H9 (cell line): ENCODE measurements around the gene AOC1. TPM values are rescaled to one million over a fixed set of nuclear protein-coding genes. Genes with fewer than 3 reads are reported as not detected.

Experiments
- DNase-seq: peaks from one replicate; pipeline ENCODE4 v3.0.0-alpha.2; 2017
- H2AFZ ChIP-seq: one replicate; pipeline ENCODE4 v1.6.1; 2013; ENCODE audit warnings: mild to moderate bottlenecking, low read length, control low read depth, moderate library complexity
- H2AK5ac ChIP-seq: 2 replicates; pipeline ENCODE4 v1.6.1; 2013; ENCODE audit warnings: low read length, control low read depth, mixed read lengths; ENCODE audit not compliant: insufficient read length
- H2BK120ac ChIP-seq: one replicate; pipeline ENCODE4 v1.6.1; 2013; ENCODE audit warnings: low read depth, mild to moderate bottlenecking, low read length, control low read depth, inconsistent platforms; ENCODE audit not compliant: poor library complexity, severe bottlenecking
- H2BK12ac ChIP-seq: 2 replicates; pipeline ENCODE4 v1.6.1; 2013; ENCODE audit warnings: low read length, control low read depth, mixed read lengths, low read depth; ENCODE audit not compliant: insufficient read length
- H2BK15ac ChIP-seq: 2 replicates; pipeline ENCODE4 v1.6.1; 2013; ENCODE audit warnings: low read depth, low read length, control low read depth
- H2BK20ac ChIP-seq: one replicate; pipeline ENCODE4 v1.6.1; 2013; ENCODE audit warnings: low read depth, mild to moderate bottlenecking, low read length, control low read depth, inconsistent platforms; ENCODE audit not compliant: poor library complexity, severe bottlenecking
- H2BK5ac ChIP-seq: 2 replicates; pipeline ENCODE4 v1.6.1; 2013; ENCODE audit warnings: low read length, control low read depth, mixed read lengths; ENCODE audit not compliant: insufficient read length
- H3K14ac ChIP-seq: 2 replicates; pipeline ENCODE4 v1.6.1; 2013; ENCODE audit warnings: low read length, control low read depth; ENCODE audit not compliant: insufficient read depth
- H3K18ac ChIP-seq: 2 replicates; pipeline ENCODE4 v1.6.1; 2013; ENCODE audit warnings: low read depth, mild to moderate bottlenecking, mixed read lengths, low read length, control low read depth; ENCODE audit not compliant: insufficient read length
- H3K23ac ChIP-seq: 2 replicates; pipeline ENCODE4 v1.6.1; 2013; ENCODE audit warnings: low read length, control low read depth, mixed read lengths, low read depth; ENCODE audit not compliant: insufficient read length
- H3K23me2 ChIP-seq: 2 replicates; pipeline ENCODE4 v1.6.1; 2013; ENCODE audit warnings: low read depth, mild to moderate bottlenecking, mixed read lengths, low read length, control low read depth; ENCODE audit not compliant: insufficient read length, poor library complexity, severe bottlenecking
- H3K27ac ChIP-seq: 2 replicates; pipeline ENCODE4 v1.5.1; 2013; ENCODE audit warnings: low read length, control low read depth, mixed read lengths, low read depth; ENCODE audit not compliant: insufficient read length
- H3K27me3 ChIP-seq: 2 replicates; pipeline ENCODE4 v1.6.1; 2013; ENCODE audit warnings: low read length, control low read depth, inconsistent platforms; ENCODE audit not compliant: insufficient read depth
- H3K4ac ChIP-seq: 2 replicates; pipeline ENCODE4 v1.6.1; 2013; ENCODE audit warnings: low read depth, mild to moderate bottlenecking, control low read depth, inconsistent platforms, low read length, moderate library complexity
- H3K4me1 ChIP-seq: 2 replicates; pipeline ENCODE4 v1.6.1; 2013; ENCODE audit warnings: low read length, control low read depth, inconsistent platforms; ENCODE audit not compliant: insufficient read depth
- H3K4me2 ChIP-seq: 2 replicates; pipeline ENCODE4 v1.6.1; 2013; ENCODE audit warnings: low read length, control low read depth, mixed read lengths; ENCODE audit not compliant: insufficient read length, insufficient read depth
- H3K56ac ChIP-seq: 2 replicates; pipeline ENCODE4 v1.6.1; 2013; ENCODE audit warnings: low read depth, mild to moderate bottlenecking, mixed read lengths, low read length, control low read depth; ENCODE audit not compliant: insufficient read length
- H3K79me1 ChIP-seq: 2 replicates; pipeline ENCODE4 v1.6.1; 2013; ENCODE audit warnings: low read depth, mild to moderate bottlenecking, moderate library complexity, low read length, control low read depth, inconsistent platforms; ENCODE audit not compliant: insufficient read depth, poor library complexity, severe bottlenecking
- H3K79me2 ChIP-seq: 2 replicates; pipeline ENCODE4 v1.6.1; 2013; ENCODE audit warnings: low read length, control low read depth, inconsistent platforms; ENCODE audit not compliant: insufficient read depth
- H3K9ac ChIP-seq: 2 replicates; pipeline ENCODE4 v1.6.1; 2013; ENCODE audit warnings: low read length, control low read depth, mixed read lengths; ENCODE audit not compliant: insufficient read length; ENCODE audit errors: extremely low read depth
- H3K9me3 ChIP-seq: one replicate; pipeline ENCODE4 v1.6.1; 2013; ENCODE audit warnings: low read depth, low read length, inconsistent platforms; ENCODE audit not compliant: control insufficient read depth
- H3T11ph ChIP-seq: one replicate; pipeline ENCODE4 v1.6.1; 2013; ENCODE audit warnings: mild to moderate bottlenecking, low read length, control low read depth, inconsistent platforms
- H4K20me1 ChIP-seq: one replicate; pipeline ENCODE4 v1.6.1; 2013; ENCODE audit not compliant: control insufficient read depth, insufficient read length, insufficient read depth
- H4K5ac ChIP-seq: 2 replicates; pipeline ENCODE4 v1.6.1; 2013; ENCODE audit warnings: low read depth, mild to moderate bottlenecking, mixed read lengths, low read length, control low read depth; ENCODE audit not compliant: insufficient read length
- H4K8ac ChIP-seq: replicated peaks from 2 replicates; pipeline ENCODE4 v1.6.1; 2013; ENCODE audit warnings: low read length, control low read depth, mixed read lengths, low read depth; ENCODE audit not compliant: insufficient read length
- H4K91ac ChIP-seq: 2 replicates; pipeline ENCODE4 v1.6.1; 2013; ENCODE audit warnings: low read depth, mild to moderate bottlenecking, moderate library complexity, mixed read lengths, low read length, control low read depth; ENCODE audit not compliant: insufficient read length
- H3K27ac Mint-ChIP-seq, 3 experiments: 2 replicates in 2 of 3; 3 replicates in 1 of 3; pipeline ENCODE4 v1.8.0; 2020 to 2021; ENCODE audit warnings: mixed read lengths in 3 of 3, mild to moderate bottlenecking in 1 of 3, moderate library complexity in 1 of 3
- H3K27me3 Mint-ChIP-seq: 2 replicates; pipeline ENCODE4 v1.8.0; 2021; ENCODE audit warnings: low read depth, mild to moderate bottlenecking, moderate library complexity, mixed read lengths
- H3K36me3 Mint-ChIP-seq, 3 experiments: 2 replicates in 2 of 3; 3 replicates in 1 of 3; pipeline ENCODE4 v1.8.0; 2020 to 2021; ENCODE audit warnings: low read depth in 3 of 3, mixed read lengths in 3 of 3; ENCODE audit not compliant: insufficient read depth in 1 of 3
- H3K4me1 Mint-ChIP-seq, 2 experiments: 2 replicates each; pipeline ENCODE4 v1.8.0; 2020; ENCODE audit warnings: mixed read lengths in 2 of 2
- H3K4me3 Mint-ChIP-seq, 2 experiments: 2 replicates in 1 of 2; 3 replicates in 1 of 2; pipeline ENCODE4 v1.8.0; 2020 to 2021; ENCODE audit warnings: mild to moderate bottlenecking in 2 of 2, mixed read lengths in 2 of 2, moderate library complexity in 1 of 2
- H3K9me3 Mint-ChIP-seq, 2 experiments: 2 replicates in 1 of 2; 3 replicates in 1 of 2; pipeline ENCODE4 v1.8.0; 2020; ENCODE audit warnings: mild to moderate bottlenecking in 2 of 2, mixed read lengths in 2 of 2, moderate library complexity in 1 of 2
- WGBS: extraction: QIAGEN DNeasy Blood & Tissue Kit; methylation state at CpG from one replicate; pipeline ENCODE4 v1.1.7; 2013; ENCODE audit warnings: missing lambda C conversion rate, low lambda C conversion rate, mixed read lengths; ENCODE audit not compliant: insufficient read length; ENCODE audit errors: extremely low coverage; 5-methylcytosine and 5-hydroxymethylcytosine counted together
- total RNA-seq: library from RNA; stranded (reverse); gene quantifications from 2 replicates; pipeline ENCODE4 v1.2.1, GENCODE V29; 2021
- TF ChIP-seq, protein P1 (sequence below): fragments of 200-600 bp; sonication (generic); conservative IDR thresholded peaks from 3 replicates; pipeline ENCODE4 v1.8.0; 2021; ENCODE audit warnings: antibody characterized with exemption, mild to moderate bottlenecking

AOC1 gene
- total RNA-seq, 1 experiment from 2014 or later, result 0.28 TPM

DNA sequence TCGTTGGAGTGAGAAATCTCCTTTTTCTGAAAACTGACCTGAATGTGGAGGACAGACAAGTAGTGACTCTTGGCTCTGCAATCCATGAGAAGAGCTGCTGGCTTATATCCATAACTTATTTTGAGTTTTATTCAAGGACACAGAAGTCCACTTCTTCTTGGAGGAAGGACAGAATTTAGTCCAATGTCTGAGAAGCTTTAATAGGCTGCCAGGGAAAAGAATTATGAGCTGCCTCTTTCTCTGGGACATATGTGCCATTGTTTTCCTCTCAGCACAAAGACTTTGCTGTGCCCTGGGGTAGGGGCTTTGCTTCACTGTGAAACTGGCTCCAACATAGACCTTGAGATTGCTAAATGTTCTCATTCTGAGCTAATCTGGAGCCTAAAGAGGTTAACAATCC lies 20.5 kb upstream of the AOC1 start:
- Histone ChIP-seq H3K79me1 (no peaks in the 10 kb centered on the region), H4K91ac (no peak overlapping the region), H4K20me1 (no peaks in the 10 kb centered on the region), H3K27ac (no peak overlapping the region), H3K4me1 (no peaks in the 10 kb centered on the region), H3K79me2 (no peaks in the 10 kb centered on the region), H3K9ac (no peak overlapping the region), H2AFZ (no peak overlapping the region), H2AK5ac (no peak overlapping the region), H3K4me2 (no peak overlapping the region), H2BK120ac (no peak overlapping the region), H3T11ph (no peak overlapping the region), H3K27me3 (no peaks in the 10 kb centered on the region), H3K56ac (no peak overlapping the region), H3K23ac (no peak overlapping the region), H3K18ac (no peak overlapping the region), H2BK5ac (no peak overlapping the region), H2BK15ac (no peak overlapping the region), H2BK20ac (no peak overlapping the region), H3K23me2 (no peaks in the 10 kb centered on the region), H3K9me3 (no peaks in the 10 kb centered on the region), H2BK12ac (no peak overlapping the region), H4K8ac (no peak overlapping the region), H3K4ac (no peak overlapping the region), H4K5ac (no peak overlapping the region), H3K14ac (no peak overlapping the region)
- H3K36me3 Mint-ChIP-seq, result no peaks in the 10 kb centered on the region
- no peaks in the 10 kb centered on the region; a peak in 2 of 5 replicates for H3K9me3 Mint-ChIP-seq
- H3K4me1 Mint-ChIP-seq, result no peaks in the 10 kb centered on the region
- TF ChIP-seq, protein P1, sequence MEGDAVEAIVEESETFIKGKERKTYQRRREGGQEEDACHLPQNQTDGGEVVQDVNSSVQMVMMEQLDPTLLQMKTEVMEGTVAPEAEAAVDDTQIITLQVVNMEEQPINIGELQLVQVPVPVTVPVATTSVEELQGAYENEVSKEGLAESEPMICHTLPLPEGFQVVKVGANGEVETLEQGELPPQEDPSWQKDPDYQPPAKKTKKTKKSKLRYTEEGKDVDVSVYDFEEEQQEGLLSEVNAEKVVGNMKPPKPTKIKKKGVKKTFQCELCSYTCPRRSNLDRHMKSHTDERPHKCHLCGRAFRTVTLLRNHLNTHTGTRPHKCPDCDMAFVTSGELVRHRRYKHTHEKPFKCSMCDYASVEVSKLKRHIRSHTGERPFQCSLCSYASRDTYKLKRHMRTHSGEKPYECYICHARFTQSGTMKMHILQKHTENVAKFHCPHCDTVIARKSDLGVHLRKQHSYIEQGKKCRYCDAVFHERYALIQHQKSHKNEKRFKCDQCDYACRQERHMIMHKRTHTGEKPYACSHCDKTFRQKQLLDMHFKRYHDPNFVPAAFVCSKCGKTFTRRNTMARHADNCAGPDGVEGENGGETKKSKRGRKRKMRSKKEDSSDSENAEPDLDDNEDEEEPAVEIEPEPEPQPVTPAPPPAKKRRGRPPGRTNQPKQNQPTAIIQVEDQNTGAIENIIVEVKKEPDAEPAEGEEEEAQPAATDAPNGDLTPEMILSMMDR, result no peak
- H3K27ac Mint-ChIP-seq, result no peak overlapping the region
- WGBS, result no CpG with 5 or more reads among the region's 1 CpG
- no peak overlapping the region for H3K4me3 Mint-ChIP-seq
- H3K27me3 Mint-ChIP-seq, result peaks cover 54% of the 10 kb centered on the region
- no peak for DNase-seq
